SIG-M5 treated with dmso at 0.1 percent for 504 hours (cell line): ENCODE data around the gene CCDC126.
"Not testable (repeated sequence)": the region's sequence is repeated elsewhere in the genome, so short reads cannot be mapped to it uniquely, and the experiment has no call there.

Experiments
- DNase-seq: peaks from one replicate; lab custom pipeline; 2025; ENCODE audit not compliant: unreplicated experiment; lab: John Stamatoyannopoulos, UW

The CCDC126 gene, protein sequence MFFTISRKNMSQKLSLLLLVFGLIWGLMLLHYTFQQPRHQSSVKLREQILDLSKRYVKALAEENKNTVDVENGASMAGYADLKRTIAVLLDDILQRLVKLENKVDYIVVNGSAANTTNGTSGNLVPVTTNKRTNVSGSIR

DNA sequence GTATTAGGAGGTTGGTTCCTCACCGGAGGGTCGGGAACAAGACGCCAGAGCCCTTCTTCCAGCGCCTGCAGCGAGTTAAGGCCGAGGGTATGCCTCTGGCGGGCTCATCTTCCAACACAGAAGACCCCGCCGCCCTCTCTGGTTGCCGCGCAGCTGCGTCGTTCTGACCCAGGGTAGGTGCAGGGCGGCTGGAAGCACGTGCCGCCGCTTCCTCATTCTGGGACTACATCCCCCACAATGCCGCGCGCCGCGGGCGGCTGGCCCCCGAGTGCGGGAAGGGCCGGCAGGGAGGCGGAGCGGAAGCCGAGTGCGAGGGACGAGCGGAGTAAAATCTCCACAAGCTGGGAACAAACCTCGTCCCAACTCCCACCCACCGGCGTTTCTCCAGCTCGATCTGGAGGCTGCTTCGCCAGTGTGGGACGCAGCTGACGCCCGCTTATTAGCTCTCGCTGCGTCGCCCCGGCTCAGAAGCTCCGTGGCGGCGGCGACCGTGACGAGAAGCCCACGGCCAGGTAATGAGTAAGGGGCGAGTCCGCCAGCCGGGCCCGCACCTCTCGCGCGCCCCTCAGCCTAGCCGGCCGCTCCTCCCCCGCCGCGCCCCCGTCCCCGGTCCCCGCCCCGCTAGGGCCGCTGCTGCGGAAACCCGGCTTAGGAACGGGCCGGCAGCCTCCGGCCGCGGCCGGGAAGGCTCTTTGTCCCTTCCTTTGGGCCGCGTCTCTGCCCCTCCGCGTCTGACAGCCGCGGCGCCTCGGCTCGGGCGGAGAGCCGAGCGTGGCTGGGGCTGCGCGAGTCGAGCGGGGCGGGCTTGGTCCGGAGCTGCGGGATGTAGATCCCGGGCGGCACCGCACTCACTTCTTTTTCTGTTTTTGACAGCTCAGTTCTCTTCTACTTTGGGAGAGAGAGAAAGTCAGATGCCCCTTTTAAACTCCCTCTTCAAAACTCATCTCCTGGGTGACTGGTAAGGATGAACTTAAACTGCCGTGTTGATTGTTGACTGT is at the start of gene CCDC126:
Gene CCDC126, plus strand, starts transcription at position 289 of the 998 bp plus-strand sequence. CDS start 13,934 bp downstream, outside the sequence.
- DNase-seq, result peak; percentile 78

DNA sequence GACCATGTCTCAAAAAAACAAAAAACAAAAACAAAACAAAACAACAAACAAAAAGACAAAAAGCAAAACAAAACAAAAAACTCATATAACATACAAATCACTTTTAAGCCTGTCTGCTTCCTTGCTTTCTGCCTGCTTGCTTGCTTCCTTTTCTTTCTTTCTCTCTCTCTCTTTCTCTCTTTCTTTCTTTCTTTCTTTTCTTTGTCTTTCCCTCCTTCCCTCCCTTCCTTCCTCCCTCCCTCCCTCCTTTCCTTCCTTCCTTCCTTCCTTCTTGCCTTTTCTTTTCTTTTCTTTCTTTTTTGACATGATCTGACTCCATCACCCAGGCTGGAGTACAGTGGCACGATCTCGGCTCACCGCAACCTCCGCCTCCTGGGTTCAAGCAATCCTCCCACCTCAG is 49.5 kb upstream of the CCDC126 start:
- no peak for DNase-seq

DNA sequence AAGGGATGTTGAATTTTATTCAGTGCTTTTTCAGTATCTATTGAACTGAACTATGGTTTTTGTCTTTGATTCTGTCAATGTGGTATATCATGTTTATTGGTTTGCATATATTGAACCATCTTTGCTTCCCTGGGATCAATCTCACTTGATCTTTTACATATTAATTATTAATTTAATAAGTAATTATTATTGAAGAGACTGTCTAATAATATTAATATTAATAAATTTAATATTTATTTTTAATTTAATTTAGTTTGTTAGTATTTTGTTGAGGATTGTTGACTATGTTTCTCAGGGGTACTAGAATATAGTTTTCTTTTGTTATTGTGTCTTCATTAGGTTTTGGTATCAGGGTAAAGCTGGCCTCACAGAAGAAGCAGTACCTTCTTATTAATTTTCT is 38.9 kb upstream of the CCDC126 start:
- no peak for DNase-seq

DNA sequence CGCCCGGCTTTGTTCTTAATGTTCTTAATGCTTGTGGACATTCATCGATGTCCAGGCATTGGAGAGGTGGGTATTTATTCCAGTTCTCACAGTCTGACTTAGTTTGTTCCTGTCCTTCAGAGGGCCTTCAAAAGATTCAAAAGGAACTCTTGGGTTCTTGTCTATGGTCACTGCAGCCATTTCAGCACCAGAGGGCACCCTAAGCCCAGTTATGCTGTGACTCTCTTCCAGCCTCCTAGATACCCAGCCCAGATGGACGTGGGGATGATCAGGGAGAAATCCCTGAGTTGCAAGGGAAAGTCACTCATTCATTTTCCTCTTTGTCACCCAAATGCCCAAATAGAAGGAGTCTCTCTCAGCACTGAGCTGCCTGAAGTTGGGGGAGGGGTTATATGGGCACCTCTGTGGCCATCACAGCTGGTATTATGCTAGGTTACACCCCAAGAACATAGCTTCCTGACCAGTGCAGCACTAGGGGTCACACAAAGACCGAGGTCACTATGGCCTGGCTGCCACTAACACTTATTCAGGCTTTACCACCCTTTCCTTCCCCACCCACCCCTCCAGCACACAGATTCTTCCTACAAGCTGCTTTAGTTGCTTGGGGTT is 26.5 kb upstream of the CCDC126 start:
- DNase-seq, result peak; percentile 67

DNA sequence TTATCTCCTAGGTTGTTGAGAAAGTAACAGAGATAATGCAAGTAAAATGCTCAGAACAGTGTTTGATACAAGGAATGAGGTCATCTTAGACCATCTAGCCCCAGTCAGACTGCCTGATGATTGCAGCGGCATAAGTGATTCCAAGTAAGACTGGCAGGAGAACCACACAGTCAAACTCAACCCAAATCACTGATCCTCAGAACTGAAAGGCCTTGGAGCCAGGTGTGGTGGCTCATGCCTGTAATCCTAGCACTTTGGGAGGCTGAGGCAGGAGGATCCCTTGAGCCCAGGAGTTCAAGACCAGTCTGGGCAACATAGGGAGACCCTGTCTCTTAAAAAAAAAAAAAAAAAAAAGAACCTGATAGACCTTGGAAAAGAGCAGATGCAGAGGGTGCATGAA is 15.2 kb upstream of the CCDC126 start:
- not testable (repeated sequence) for DNase-seq

DNA sequence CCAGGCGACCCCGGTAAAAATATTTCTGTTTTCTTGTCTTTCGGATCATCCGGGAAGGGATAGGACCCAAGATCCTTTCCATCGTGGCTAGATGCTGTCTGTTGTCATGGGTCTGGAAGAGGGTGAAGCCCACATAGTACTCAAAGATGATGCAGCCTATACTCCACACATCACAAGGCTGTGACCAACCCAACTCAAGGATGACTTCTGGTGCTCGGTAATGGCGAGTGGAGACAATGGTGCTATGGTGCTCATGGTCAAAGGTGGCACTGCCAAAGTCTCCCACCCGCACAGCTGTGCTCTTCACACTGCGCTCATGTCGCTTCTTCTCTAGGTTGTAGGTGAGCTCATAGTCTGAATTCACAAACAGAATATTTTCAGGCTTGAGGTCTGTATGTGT is 11.9 kb upstream of the CCDC126 start:
- not testable (repeated sequence) for DNase-seq

DNA sequence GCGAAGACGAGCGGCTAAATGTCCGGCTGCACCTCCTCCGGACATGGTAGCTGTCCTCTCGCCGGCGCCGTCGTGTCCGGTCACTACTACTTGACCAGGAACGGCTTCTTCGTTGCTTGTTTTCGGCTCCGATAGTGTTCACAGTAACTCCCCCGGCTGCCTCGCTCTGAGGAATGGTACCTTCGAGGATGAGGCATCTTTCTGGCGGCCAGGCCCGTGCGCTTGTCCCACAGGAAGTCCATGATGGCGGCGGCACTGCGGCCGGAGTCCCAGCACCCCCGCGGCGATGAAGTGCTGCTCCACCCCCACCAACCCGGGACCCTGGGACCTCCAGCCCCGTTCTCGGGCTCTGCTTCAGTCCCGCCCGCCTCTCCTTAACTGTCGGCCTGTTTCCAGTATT is 11.0 kb upstream of the CCDC126 start:
- DNase-seq, result no peak

DNA sequence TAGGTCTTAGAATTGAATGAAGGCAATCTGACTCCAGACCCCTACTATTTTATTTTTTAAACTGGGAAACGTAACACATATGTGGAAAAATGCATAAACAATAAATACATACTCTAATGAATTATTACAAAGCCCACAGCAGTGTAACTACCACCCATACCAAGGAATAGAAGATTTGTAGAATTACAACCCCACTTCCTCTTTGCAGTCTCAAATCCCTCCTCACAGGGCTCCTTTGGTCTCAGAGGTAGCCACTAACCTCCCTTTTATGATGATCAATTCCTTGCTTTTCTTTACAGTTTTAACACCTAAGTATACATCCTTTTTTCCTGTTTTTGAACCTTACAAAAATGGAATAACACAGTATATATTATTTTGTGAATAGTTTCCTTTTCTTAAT is 6.7 kb upstream of the CCDC126 start:
- DNase-seq, result no peak

DNA sequence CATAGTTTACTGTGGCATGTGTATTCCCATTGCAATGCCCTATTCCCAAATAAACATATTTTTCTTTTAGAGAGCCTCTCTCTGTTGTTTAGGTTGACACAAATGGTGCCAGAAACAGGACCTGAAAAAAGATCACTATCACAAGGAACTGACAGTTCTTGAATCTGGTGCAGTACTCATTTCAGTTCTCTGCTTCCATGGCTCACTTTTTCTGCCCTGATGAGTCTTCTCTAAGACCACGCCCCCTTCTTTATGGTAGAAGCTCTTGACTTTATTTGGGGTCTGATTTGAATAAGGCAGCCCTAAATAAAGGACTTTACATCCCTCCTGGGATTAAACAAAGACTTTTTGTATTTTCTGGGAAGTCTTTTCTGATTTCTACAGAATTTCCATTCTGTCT is 3.5 kb upstream of the CCDC126 start:
- DNase-seq, result no peak

DNA sequence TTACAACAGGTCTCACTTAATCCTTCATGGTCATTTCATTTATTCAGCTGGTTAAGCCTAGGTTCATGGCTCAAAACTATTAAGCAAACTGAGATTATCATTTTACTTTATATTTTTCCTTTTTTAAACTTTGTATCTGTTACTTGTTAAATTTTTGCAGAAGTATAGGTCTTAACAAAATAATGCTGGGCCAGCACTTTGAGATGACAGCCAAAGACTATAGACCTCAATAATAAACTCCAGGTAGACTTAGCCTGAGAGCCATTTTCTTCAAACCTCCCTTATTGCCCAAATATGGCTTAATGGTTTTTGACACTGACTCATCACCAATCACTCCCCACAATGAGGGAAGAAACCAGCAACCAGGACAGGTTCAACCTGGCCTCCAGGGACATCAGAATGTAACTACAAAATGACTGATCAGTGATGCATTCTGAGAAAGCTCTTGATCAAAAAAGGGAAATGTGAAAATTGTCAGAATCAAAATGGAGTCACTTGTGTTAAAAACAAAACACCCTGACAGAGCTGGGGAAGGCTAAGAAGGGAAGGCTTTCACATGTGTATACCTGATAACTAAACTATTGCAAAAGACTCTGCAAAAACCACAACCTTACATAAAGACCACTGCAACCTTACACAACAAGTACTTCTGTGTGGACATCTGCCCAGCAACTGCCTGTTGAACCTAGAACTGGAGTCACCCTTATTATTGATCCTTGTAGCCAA is 2.1 kb upstream of the CCDC126 start:
- peak; percentile 50 for DNase-seq

DNA sequence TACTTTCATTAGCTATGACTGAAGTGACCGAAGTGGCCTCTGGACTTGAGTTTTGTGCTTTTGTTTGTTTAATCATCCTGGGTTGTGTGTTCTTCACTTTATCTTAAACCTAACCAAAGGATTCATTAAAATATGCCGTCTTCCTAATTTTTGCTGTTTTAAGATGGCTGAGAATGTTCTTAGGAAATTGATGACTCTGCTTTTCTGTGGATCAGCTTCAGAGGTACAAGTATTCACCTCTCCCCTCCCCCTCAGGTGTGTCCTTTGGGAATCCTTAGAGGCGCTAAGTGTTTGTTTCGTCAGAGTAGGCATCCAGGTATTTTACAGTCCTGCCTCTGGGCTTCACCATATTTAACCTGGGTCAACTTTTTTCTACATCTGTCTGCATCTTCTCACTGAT is 1.1 kb downstream of the CCDC126 start:
- DNase-seq, result no peak

DNA sequence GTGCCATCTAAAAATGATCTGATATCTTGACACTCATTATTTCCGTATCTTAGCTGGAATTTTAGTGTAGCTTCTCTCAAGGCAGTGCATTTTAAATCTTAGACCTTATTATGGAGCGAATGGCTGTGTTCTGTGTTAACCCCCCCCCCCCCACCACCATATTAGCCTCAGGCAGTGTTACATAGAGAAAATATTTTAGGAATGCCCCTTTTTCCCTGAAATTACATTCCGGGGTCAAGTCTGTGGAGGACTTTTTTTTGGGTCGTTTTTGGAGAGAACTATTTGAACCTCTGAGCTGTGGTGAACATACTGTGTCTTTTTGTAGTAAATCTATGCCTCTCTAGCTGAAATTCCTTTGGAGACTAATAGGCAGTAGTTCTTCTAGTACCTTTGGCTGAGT is 3.1 kb downstream of the CCDC126 start:
- DNase-seq, result no peak

DNA sequence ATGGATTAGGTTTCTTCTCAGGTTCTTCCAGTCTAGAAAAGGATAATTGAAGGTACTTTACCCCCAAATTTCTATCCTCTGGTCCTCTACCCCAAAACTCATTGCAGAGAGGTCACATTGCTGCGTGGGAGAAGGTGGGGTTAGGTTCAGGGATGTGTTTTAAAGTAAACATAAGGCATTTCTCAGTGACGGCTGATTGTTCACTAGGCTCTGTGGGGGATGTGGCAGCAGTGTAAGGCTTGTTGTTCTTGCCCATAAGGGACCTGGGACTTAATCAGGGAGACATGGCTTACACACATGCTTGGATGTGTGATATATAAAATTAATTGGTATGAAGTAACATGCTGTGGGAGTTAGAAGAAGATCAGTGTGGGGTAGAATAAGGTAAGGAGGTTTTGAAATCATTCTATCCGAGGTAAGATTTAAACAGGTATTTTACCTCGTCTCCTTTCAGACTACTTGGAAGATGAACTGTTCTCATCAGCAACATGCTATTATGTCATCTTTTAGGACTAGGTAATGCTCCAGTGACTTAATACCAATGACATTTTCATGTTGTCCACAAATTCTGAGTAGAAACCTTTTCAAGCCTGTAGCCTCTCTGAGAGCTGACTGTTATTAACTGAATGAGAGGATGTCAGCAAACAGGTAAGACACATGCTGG is 6.6 kb downstream of the CCDC126 start:
- no peak for DNase-seq

DNA sequence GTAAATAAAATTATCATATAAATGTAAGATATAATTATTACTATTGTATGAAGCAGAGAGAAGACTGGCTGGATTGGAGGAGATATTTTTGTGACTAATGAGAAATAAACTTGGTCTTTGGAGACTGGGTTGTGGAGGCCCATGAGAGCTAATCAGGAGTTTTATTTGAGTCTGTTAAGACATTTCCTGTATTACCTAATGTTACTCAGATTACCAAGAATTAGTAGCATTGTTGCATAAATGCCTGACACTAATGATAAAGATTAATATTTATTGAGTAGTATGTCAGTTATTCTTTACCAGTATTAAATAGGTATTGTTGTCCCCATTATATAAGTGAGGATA is 7.1 kb downstream of the CCDC126 start:
- no peak for DNase-seq

DNA sequence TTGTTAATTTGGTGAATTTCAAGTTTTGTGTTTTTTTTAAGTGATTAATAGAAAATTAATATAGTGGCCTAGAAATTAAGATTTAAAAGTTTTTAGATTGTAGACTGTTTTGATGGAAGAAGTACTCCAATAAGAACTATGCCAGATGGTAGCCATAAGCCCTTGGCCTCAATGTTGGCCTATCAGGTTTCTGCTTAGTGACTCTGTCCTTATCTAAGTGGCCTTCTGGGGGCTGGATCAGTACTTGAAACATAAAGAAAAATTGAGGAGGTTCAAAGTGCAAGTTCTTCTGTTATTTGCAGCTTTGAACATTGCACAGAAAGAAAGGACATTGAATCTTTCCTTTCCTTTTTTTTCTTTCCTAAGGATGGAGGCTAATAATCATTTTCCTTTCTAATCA is 9.9 kb downstream of the CCDC126 start:
- no peak for DNase-seq

DNA sequence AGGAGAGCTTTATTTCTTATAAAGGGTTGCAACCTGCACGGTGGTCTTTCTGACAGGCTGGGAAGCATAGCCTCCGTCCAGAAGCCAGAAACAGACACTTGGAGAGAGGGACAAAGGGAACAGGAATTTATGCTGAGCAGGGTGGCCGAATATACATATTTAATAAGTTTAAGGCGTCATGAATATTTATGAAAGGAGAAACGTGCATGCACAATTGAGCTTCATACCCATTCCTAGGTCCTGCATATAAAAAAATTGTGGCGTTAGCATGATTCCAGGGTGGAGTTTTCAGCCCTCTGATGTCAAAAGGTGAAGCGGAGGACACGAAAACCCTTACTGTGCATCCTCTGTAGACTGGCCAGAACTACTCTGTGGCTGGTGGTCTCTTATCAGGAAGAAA is 10.7 kb downstream of the CCDC126 start:
- DNase-seq, result no peak

DNA sequence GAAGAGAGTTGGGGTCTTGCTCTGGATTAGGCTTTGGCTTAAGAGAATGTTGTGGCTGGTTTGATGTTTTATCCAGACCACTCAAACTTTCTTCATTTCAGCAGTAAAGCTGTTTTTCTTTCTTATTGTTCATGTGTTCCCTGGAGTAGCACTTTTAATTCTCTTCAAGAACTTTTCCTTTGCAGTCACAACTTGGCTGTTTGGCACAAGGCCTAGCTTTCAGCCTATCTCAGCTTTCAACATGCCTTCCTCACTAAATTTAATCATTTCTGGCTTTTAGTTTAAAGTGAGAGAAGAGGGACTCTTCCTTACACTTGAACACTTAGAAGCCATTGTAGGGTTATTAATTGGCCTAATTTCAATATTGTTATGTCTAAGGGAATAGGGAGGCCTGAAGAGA is 18.1 kb downstream of the CCDC126 start:
- no peak for DNase-seq

DNA sequence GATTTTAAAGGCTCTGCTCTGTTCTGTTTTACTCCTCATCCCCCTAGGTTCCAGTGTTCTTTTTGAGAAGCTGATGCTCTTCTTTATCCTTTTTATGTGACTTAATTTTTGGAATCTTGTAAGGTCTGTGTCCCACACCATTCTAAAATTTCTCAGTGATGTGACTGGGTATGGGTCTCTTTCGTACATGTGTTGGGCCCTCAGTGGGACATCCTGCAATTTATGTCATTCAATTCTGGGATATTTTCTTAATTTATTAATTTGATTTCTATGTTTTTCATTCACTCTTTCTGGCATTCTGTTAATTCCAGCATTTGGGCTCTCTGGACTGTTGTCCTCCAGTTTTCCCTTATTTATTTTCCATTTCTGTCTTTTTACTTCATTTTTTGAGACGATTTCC is 19.4 kb downstream of the CCDC126 start:
- no peak for DNase-seq

DNA sequence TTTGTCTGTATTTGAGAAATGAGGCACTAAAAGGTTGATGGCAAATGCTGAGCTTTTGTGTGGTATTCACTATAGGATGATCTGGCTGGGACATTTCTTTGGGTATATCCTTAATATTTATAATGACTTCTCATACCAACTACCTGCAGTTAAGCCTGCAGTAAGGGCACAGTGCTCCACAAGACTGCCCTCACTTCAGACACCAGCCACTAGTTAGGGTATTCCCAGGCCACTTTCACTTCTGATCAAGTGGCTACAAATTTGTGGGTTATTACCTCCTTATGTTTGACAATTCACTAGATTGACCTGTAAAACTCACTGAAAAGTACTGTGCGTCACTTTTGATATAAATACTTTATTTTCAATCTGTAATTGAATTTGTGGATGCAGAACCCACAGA is 20.3 kb downstream of the CCDC126 start:
- no peak for DNase-seq

DNA sequence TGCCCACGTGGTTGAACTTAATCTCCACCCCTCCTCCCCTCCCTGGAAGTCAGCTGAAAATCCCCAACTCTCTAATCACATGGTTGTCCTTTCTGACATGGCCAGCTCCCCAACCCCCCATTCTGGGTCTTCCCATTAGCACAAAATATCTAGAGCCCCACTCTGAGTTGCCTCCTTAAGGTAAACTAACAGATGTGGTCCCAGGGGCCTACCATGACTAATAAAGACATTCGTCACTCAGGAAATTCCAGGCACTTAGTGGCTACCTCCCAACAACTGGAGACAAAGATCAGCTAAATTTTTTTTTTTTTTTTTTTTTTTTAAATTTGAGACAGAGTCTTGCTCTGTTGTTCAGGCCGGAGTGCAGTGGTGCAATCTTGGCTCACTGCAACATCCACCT is 21.1 kb downstream of the CCDC126 start:
- DNase-seq, result no peak

DNA sequence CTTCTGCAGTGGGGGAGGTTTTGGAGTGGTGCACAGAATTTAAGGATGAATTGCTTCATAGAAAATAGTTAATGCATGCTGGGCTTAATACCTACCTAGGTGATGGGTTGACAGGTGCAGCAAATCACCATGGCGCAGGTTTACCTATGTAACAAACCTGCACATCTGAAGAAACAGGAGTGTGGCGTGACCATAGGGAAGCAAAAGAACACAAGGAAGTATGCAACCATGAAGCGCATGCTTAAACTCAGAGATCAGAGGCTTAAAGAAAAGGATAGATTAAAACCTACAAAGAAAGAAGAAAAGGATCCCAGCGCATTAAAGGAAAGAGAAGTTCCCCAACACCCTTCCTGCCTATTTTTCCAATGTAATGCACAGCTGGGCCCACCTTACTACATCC is 22.0 kb downstream of the CCDC126 start:
- DNase-seq, result no peak
